SH-SY5Y (cell line): Measurements from ENCODE around the gene SPATA31E1.

Experiments used
- GATA2 ChIP-seq: IDR thresholded peaks from 2 replicates; pipeline ENCODE4 v1.6.1; 2011; ENCODE audit warnings: mild to moderate bottlenecking, low read depth, low read length
- GATA3 ChIP-seq: IDR thresholded peaks from 2 replicates; pipeline ENCODE4 v1.6.1; 2011; ENCODE audit warnings: low read depth, mild to moderate bottlenecking, low read length, moderate library complexity

Gene SPATA31E1

GRCh38 chr9:87882627-87883026, at the start of gene SPATA31E1:
Gene SPATA31E1 (plus strand): TSS chr9:87882877. CDS start chr9:87882892, 15 bp downstream.
- TF ChIP-seq GATA3 (no peak), GATA2 (no peak)

- TF ChIP-seq GATA2: no peak
- TF ChIP-seq GATA3: no peak
These were observed 48.3 kb upstream of the SPATA31E1 start for GRCh38 chr9:87834357-87834756.

GRCh38 chr9:87836536-87836935, 46.1 kb upstream of the SPATA31E1 start:
- no peak for TF ChIP-seq GATA3
- no peak for TF ChIP-seq GATA2

- TF ChIP-seq GATA2 (no peak), GATA3 (no peak)
These were observed 45.5 kb upstream of the SPATA31E1 start for GRCh38 chr9:87836951-87837705.

GRCh38 chr9:87840134-87840533, 42.5 kb upstream of the SPATA31E1 start:
- TF ChIP-seq GATA3 (no peak), GATA2 (no peak)

GRCh38 chr9:87842878-87843585, 39.6 kb upstream of the SPATA31E1 start:
- TF ChIP-seq GATA3 (no peak), GATA2 (no peak)

- no peak for TF ChIP-seq GATA2
- TF ChIP-seq GATA3: no peak
These were observed 38.2 kb upstream of the SPATA31E1 start for GRCh38 chr9:87844506-87844905.

GRCh38 chr9:87849144-87849758, 33.4 kb upstream of the SPATA31E1 start:
- TF ChIP-seq GATA3: no peak
- TF ChIP-seq GATA2: no peak

GRCh38 chr9:87850391-87850790, 32.3 kb upstream of the SPATA31E1 start:
- TF ChIP-seq GATA2 (no peak), GATA3 (no peak)

GRCh38 chr9:87853302-87853701, 29.4 kb upstream of the SPATA31E1 start:
- TF ChIP-seq GATA3: no peak
- TF ChIP-seq GATA2: no peak

- no peak for TF ChIP-seq GATA3
- TF ChIP-seq GATA2: no peak
These were observed 28.6 kb upstream of the SPATA31E1 start for GRCh38 chr9:87853876-87854579.

GRCh38 chr9:87854580-87854955, 28.1 kb upstream of the SPATA31E1 start:
- TF ChIP-seq GATA2: no peak

- no peak for TF ChIP-seq GATA3
These were observed 27.6 kb upstream of the SPATA31E1 start for GRCh38 chr9:87855061-87855460.

- TF ChIP-seq GATA3: no peak
- no peak for TF ChIP-seq GATA2
These were observed 25.3 kb upstream of the SPATA31E1 start for GRCh38 chr9:87857141-87857947.
